Liver (tissue), 9 donors: ENCODE measurements around the gene IL36B. TPM values are rescaled to one million over a fixed set of nuclear protein-coding genes. Genes with fewer than 3 reads are reported as not detected.

Experiments
- DNase-seq: peaks from one replicate; pipeline ENCODE4 v3.0.0-alpha.2; 2017; ENCODE audit warnings: low spot score
- H3K27ac ChIP-seq, 2 donors: one replicate each; pipeline ENCODE4 v1.7.0; 2013; ENCODE audit warnings: inconsistent platforms in 2 of 2, low read length in 2 of 2, control low read depth in 1 of 2, low read depth in 1 of 2, mild to moderate bottlenecking in 1 of 2
- H3K27me3 ChIP-seq, 4 donors: one replicate each; pipeline versions ENCODE4 v1.6.1 to v1.7.0; 2013; ENCODE audit warnings: low read length in 3 of 4, inconsistent platforms in 1 of 4, mild to moderate bottlenecking in 1 of 4, moderate library complexity in 1 of 4; ENCODE audit not compliant: control insufficient read depth in 4 of 4, insufficient read depth in 4 of 4
- H3K36me3 ChIP-seq, 4 donors: one replicate each; pipeline versions ENCODE4 v1.6.1 to v1.7.0; 2013; ENCODE audit warnings: low read length in 3 of 4, mild to moderate bottlenecking in 3 of 4, low read depth in 1 of 4, moderate library complexity in 1 of 4; ENCODE audit not compliant: control insufficient read depth in 4 of 4, insufficient read depth in 3 of 4
- H3K4me1 ChIP-seq, 4 donors: one replicate each; pipeline versions ENCODE4 v1.6.1 to v1.7.0; 2013; ENCODE audit warnings: low read length in 3 of 4, mild to moderate bottlenecking in 3 of 4, moderate library complexity in 1 of 4; ENCODE audit not compliant: control insufficient read depth in 4 of 4, insufficient read depth in 4 of 4
- H3K4me3 ChIP-seq, 3 donors: one replicate each; pipeline versions ENCODE4 v1.6.1 to v1.7.0; 2013; ENCODE audit warnings: low read length in 3 of 3, control low read depth in 1 of 3, low read depth in 1 of 3, mild to moderate bottlenecking in 1 of 3
- H3K9ac ChIP-seq, 2 donors: one replicate each; pipeline ENCODE4 v1.7.0; 2013; ENCODE audit warnings: low read length in 2 of 2, mild to moderate bottlenecking in 2 of 2, moderate library complexity in 2 of 2, control low read depth in 1 of 2, low read depth in 1 of 2
- H3K9me3 ChIP-seq, 4 donors: one replicate each; pipeline versions ENCODE4 v1.6.1 to v1.7.0; 2013; ENCODE audit warnings: low read length in 3 of 4; ENCODE audit not compliant: control insufficient read depth in 4 of 4
- ATF3 ChIP-seq: IDR thresholded peaks from 2 replicates; pipeline ENCODE4 v1.6.1; 2016; ENCODE audit warnings: antibody characterized with exemption
- CTCF ChIP-seq: fragments of 150-350 bp; IDR thresholded peaks from 2 replicates; pipeline ENCODE4 v1.5.1; 2017; ENCODE audit warnings: improper control_type of control experiment, low read depth, low read length; ENCODE audit not compliant: missing input control
- EGR1 ChIP-seq, 2 donors: IDR thresholded peaks; 2 replicates each; pipeline ENCODE4 v1.6.1; 2016 to 2018; ENCODE audit warnings: antibody characterized with exemption in 2 of 2, low read depth in 2 of 2
- FOXA1 ChIP-seq: IDR thresholded peaks from 2 replicates; pipeline ENCODE4 v1.6.1; 2016; ENCODE audit warnings: antibody characterized with exemption
- FOXA2 ChIP-seq: IDR thresholded peaks from 2 replicates; pipeline ENCODE4 v1.6.1; 2016; ENCODE audit warnings: antibody characterized with exemption
- GABPA ChIP-seq, 2 donors: IDR thresholded peaks in 1 of 2; conservative IDR thresholded peaks in 1 of 2; 2 replicates each; pipeline ENCODE4 v1.6.1; 2016; ENCODE audit warnings: antibody characterized with exemption in 2 of 2, mild to moderate bottlenecking in 1 of 2, moderate library complexity in 1 of 2
- HNF4G ChIP-seq: IDR thresholded peaks from 2 replicates; pipeline ENCODE4 v1.6.1; 2016; ENCODE audit warnings: antibody characterized with exemption
- JUND ChIP-seq, 2 donors: IDR thresholded peaks; 2 replicates each; pipeline ENCODE4 v1.6.1; 2016; ENCODE audit warnings: antibody characterized with exemption in 2 of 2
- MAX ChIP-seq: IDR thresholded peaks from 2 replicates; pipeline ENCODE4 v1.6.1; 2016; ENCODE audit warnings: antibody characterized with exemption
- RAD21 ChIP-seq, 2 donors: IDR thresholded peaks; 2 replicates each; pipeline ENCODE4 v1.6.1; 2016; ENCODE audit warnings: antibody characterized with exemption in 2 of 2, mild to moderate bottlenecking in 2 of 2
- RXRA ChIP-seq, 2 donors: IDR thresholded peaks; 2 replicates each; pipeline ENCODE4 v1.6.1; 2017 to 2018; ENCODE audit warnings: antibody characterized with exemption in 2 of 2, mild to moderate bottlenecking in 1 of 2
- SP1 ChIP-seq: IDR thresholded peaks from 2 replicates; pipeline ENCODE4 v1.6.1; 2018; ENCODE audit warnings: antibody characterized with exemption, mild to moderate bottlenecking
- TAF1 ChIP-seq: conservative IDR thresholded peaks from 2 replicates; pipeline ENCODE4 v1.6.1; 2016; ENCODE audit warnings: antibody characterized with exemption, mild to moderate bottlenecking
- ZBTB33 ChIP-seq: IDR thresholded peaks from 2 replicates; pipeline ENCODE4 v1.6.1; 2016; ENCODE audit warnings: antibody characterized with exemption
- WGBS: extraction: QIAGEN DNeasy Blood & Tissue Kit; methylation state at CpG from one replicate; pipeline ENCODE4 v1.1.7; 2013; 5-methylcytosine and 5-hydroxymethylcytosine counted together
- polyA plus RNA-seq, 2 donors: library from polyadenylated mRNA; stranded (reverse) in 1 of 2; unstranded in 1 of 2; fragments of 200-250 nt in 1 of 2; fragments of >200 nt in 1 of 2; fragmentation: Nextera tagmentation in 1 of 2; extraction: Ambion mirVana in 1 of 2; gene quantifications; one replicate each; pipeline versions ENCODE4 v1.2.1 to v1.2.3, GENCODE V29; 2013 to 2015
- total RNA-seq, 2 donors: library from RNA; depleted of rRNA; stranded (reverse); fragments of >200 nt; gene quantifications; one replicate each; pipeline ENCODE4 v1.2.3, GENCODE V29; 2014
- donor health status: healthy.
- donor health status: healthy.
- donor health status: healthy.
- donor health status: healthy.
- donor health status: healthy.

Gene IL36B
- total and polyA plus RNA-seq, 4 donors, result not detected

GRCh38 chr2:113028112-113028511 lies 24.6 kb downstream of the IL36B start:
- H3K27ac ChIP-seq, result no peak overlapping the region

GRCh38 chr2:113027691-113028090 lies 25.0 kb downstream of the IL36B start:
- H3K4me1 ChIP-seq, result no peaks in the 10 kb centered on the region
- H3K27me3 ChIP-seq, result peaks cover 0 to 2% (median 0%) of the 10 kb centered on the region in 4 donors
- TF ChIP-seq HNF4G, result no peak
- TF ChIP-seq GABPA (IDR thresholded peaks at IDR 0.05 in 1 of 2, conservative IDR thresholded peaks at IDR 0.05 in 1 of 2), result no peak
- TF ChIP-seq JUND (IDR thresholded peaks at IDR 0.05), result no peak
- 88% methylated on average over 2 of the region's 2 CpGs for WGBS
- no peak for DNase-seq
- no peaks in the 10 kb centered on the region for H3K9me3 ChIP-seq
- H3K9ac ChIP-seq, result no peak overlapping the region
- no peaks in the 10 kb centered on the region for H3K36me3 ChIP-seq
- H3K27ac ChIP-seq, result no peak overlapping the region
- no peak overlapping the region for H3K4me3 ChIP-seq

More at GRCh38 chr2:113028112-113028511, 24.6 kb downstream of the IL36B start:
- peaks cover 0 to 2% (median 0%) of the 10 kb centered on the region in 4 donors for H3K27me3 ChIP-seq
- WGBS, result 12% methylated on average over 1 of the region's 1 CpG
- H3K36me3 ChIP-seq, result no peaks in the 10 kb centered on the region
- no peaks in the 10 kb centered on the region for H3K9me3 ChIP-seq
- TF ChIP-seq GABPA (IDR thresholded peaks at IDR 0.05 in 1 of 2, conservative IDR thresholded peaks at IDR 0.05 in 1 of 2), result no peak
- TF ChIP-seq CTCF, result no peak
- TF ChIP-seq MAX, result no peak
- no peak for TF ChIP-seq HNF4G
- no peak for TF ChIP-seq EGR1 (IDR thresholded peaks at IDR 0.05; ENCODE audit: low read depth in 2 of 2)
- TF ChIP-seq RAD21 (IDR thresholded peaks at IDR 0.05), result no peak
- TF ChIP-seq ATF3, result no peak
- TF ChIP-seq ZBTB33, result no peak
- no peak for TF ChIP-seq FOXA1
- no peak for TF ChIP-seq JUND (IDR thresholded peaks at IDR 0.05)
- TF ChIP-seq TAF1, result no peak
- TF ChIP-seq FOXA2, result no peak
- no peak for TF ChIP-seq RXRA (IDR thresholded peaks at IDR 0.05)
- TF ChIP-seq SP1, result no peak
- H3K9ac ChIP-seq, result no peak overlapping the region
- H3K4me3 ChIP-seq, result no peak overlapping the region
- DNase-seq, result no peak
- H3K4me1 ChIP-seq, result no peaks in the 10 kb centered on the region

GRCh38 chr2:113025737-113026136 lies 26.9 kb downstream of the IL36B start:
- no peaks in the 10 kb centered on the region for H3K36me3 ChIP-seq
- H3K4me3 ChIP-seq, result no peak overlapping the region
- TF ChIP-seq ATF3, result no peak
- no peak for TF ChIP-seq FOXA2
- TF ChIP-seq TAF1, result no peak
- H3K9me3 ChIP-seq, result no peaks in the 10 kb centered on the region
- WGBS, result 62% methylated on average over 2 of the region's 2 CpGs
- H3K27ac ChIP-seq, result no peak overlapping the region
- H3K9ac ChIP-seq, result no peak overlapping the region
- H3K4me1 ChIP-seq, result no peaks in the 10 kb centered on the region
- DNase-seq, result no peak
- H3K27me3 ChIP-seq, result peaks cover 0 to 2% (median 0%) of the 10 kb centered on the region in 4 donors
